GM19463 (cell line): ENCODE data around the gene TSFM.
"Not testable (repeated sequence)": the region's sequence is repeated elsewhere in the genome, so short reads cannot be mapped to it uniquely, and the experiment has no call there.

Experiments
- ATAC-seq: cut with Tn5 transposase; IDR thresholded peaks from one replicate; pipeline ENCODE4 v1.9.1; 2021; ENCODE audit warnings: mild to moderate bottlenecking, moderate library complexity; ENCODE audit not compliant: unreplicated experiment

Gene TSFM

DNA sequence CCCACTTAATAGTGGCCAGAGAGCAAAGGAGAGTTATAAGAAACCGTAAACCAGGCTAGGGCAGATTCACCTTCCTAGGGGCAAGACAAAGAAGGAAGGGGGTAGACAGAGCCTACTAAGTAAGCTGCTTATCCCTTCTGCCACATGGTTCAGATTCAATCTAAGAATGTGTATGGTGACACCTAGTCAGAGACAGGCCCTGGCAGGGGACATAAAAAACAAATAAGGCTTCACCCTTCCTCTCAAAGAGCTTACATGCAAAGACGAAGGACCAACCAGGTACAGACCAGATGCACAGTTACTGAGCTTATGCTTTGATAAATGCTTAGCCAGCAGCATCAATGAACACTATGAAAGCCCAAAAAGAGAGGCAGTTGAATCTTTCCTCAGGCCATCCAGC, 20.1 kb upstream of the TSFM start:
- no peak for ATAC-seq

DNA sequence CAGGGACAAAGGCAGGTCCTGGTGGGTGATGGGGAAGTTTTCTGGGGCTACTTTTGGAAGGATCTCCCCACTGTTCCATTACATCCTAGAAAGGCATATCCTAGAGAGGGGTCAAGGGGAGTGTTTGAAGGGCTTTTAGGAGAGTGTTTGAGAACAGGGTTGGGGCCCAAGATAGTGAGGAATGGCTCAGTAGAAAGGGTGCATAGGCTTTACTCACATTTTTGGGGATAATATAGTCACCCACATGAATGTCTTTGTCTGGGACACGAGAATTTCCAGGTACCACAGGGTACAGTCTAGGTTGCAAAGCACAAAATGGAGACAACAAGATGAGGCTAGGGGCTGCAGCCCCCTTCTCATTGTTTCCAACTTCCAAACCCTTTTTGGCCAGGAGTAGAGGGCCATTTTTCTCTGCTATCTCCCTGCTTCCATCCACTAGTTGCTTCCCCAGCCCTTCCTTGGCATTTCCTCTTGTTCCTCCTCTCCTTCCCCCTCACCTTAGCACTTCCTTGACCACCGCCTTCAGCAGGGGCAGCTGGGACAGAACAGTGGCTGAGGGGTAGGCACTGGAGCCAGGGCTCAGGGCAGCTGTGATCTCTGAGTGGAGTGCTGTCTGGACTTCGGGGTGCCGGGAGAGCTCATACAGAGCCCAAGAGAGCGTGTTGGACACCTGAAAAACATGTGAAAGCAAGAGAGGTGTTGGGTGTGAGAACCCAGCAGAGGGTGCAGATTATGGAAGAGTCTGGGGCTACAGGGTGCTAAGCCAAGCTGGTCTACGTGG, 18.5 kb upstream of the TSFM start:
- ATAC-seq = no peak

DNA sequence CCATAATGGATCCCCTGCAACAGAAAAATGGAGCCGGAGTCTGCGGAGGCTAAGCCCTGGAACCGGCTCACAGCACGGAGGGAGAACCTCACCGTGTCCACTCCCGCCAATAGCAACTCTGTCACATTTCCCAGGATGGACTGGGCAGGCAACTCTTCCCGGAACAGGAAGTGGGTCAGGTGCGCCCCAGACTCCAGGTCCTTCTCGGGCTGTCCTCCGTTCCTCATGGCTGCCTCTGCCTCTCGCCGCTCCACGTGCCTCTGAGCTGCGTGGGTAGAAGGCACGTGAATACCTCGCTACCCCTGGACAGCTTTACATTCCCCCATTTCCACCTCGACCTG, 18.0 kb upstream of the TSFM start:
- ATAC-seq = peak; percentile 7

DNA sequence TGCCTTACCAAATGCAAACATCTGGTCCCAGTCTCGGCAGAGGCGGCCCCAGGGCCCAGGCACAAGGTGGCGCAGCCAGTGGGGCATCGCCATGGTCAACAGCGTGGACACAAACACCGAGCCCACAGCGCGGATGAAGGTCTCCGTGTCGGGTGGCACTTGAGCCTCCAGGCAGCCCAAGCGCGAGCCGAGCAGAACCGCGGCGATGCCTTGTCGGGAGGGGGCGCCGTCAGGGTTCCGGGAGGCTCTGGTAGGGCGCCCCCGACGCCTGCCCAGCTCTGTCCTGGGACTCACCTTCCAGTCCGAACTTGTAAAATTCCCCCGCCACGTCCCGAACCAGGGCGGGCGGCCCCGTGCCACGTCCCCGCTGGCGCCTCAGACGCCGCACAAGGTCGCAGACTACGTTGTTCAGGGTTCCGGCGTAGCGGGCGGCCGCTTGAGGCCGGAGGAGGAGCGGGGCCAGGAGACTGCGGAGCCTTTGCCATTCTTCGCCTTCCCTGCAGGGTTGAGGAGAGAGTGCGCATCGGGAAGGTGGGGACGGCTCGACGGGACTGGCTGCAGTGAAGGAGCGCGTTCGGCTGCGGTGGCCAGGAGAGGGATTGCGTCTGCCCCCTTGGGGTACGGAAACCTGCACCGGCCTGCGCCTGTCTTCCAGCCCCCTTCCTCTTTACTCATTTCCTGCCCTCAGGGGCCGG, 17.4 kb upstream of the TSFM start:
- ATAC-seq = peak; percentile 60

DNA sequence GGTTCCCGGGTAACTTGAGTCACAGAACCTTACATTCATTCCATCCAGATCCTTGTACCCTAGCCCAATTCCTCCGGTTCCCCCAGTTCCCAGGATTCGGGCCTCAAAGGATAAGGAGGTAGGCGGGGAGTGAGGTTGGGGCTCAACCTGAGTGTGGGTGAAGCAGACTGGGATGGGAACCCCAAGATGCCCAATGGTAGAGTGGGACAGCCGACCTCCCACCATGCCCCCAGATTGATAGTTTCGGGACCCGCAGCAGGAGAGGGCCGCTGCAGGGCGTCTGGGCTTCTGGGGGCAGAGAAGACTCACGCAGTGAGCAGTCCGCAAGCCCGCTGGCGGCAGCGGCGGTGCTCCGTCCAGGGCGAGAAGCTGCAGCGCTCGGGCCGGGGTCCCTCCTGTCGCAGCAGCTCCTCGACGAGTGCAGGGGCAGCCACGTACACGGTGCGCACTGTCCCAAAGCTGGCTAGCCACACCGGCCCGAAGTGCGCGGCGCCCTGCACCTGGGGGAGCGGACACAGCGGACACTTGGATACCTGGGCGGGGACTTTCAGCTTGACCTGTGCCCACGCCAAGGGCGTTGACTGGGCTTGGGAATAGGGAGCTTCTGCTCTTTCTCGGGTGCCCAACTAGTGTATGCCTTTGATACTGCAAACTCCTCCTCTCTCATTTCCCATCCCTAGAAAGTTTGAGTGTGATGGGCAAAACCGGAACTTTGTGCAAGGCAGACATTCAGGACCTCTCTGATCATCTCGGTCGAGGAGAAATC, 16.7 kb upstream of the TSFM start:
- peak; percentile 12 for ATAC-seq

DNA sequence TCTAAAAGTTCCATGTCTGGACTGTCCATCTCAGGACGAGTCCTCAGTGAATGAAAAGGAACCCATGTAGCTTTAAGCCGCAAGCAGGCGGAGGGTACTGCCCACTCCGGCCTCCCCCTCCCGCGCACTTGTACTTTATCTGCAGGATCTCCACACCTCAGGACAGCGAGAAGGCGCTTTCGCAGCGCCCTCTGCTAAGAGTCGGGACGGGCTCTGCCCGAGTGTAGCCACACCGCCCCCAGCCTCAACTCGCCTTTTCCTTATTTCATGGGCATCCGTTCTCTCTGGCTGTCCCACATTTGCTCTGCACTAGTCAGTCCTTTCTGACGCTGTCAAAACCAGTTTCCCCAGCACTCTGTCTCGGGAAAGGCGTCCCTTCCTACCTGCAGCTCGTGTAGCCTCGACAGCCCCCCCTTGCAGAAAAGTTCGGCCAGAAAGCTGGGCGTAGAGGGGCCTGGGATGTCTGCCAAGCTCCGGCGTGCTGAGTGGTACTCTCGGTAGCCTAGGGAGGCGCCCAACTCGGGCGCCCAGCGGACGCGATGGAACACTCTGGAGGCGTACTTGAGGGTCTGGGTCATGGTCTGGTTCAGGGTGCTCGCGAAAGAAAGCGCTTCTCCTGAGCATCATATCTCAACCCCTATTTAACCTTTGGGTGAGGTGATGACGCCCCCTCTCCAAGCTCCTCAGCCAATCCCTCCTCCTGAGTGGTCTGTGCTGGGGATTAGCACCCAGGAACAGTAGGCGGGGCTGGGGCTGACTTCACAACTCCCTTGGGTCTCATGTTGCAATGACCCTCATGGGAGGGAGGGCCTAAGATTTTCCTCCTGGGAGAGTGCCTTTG, 15.9 kb upstream of the TSFM start, which contains the start of gene CYP27B1:
Gene CYP27B1 (minus strand): TSS at position 615 of the 841 bp plus-strand sequence. CDS start 37 bp downstream, at position 578.
- no peak for ATAC-seq

DNA sequence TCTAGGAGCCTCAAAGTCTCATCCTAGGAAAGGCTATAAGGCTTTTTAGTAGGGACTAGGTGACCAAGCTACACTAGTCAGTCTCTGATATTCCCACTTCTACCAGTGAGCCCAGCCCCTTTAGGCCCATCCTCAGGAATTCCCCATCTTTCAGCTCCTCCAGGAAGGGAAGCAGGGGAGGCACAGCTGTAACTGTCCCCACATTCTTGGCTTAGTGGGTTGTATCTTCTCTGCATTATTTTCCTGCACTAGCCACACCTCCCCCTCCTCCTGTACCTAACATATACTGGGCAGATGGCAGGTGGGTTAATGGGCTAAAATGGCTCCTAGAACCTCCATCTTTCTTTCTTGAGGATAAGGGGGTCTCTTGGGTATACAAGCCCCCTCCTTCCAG, 15.3 kb upstream of the TSFM start:
- no peak for ATAC-seq

DNA sequence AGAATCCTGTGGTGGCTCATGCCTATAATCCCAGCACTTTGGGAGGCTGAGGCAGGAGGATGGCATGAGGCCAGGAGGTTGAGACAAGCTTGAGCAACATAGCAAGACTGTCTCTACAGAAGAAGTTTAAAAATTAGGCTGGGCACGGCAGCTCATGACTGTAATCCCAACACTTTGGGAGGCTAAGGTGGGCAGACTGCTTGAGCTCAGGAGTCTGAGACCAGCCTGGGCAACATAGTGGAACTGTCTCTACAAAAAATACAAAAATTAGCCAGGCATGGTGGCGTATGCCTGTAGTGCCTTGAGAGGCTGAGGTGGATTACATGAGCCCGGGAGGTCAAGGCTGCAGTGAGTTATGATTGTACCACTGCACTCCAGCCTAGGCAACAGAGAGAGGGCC, 14.7 kb upstream of the TSFM start:
- ATAC-seq = no peak

DNA sequence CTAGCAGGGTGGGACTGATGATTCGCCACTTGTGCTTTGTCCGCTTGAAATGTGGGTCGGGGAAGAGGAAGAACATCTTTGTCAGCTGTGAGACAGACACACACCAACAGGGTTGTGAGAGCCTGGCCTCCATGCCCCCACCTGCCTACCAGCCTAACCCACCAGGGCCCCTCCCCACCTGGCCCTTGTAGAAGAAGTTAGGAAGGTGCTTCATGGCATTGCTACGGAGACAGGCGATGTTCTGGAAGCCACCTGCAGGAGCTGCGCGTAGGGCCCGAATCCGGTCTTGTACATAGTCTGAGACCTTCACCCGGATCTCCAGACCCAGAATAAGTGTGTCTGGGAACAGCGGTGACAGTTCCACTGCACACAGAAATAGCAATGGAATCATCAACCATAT, 13.0 kb upstream of the TSFM start:
- no peak for ATAC-seq

DNA sequence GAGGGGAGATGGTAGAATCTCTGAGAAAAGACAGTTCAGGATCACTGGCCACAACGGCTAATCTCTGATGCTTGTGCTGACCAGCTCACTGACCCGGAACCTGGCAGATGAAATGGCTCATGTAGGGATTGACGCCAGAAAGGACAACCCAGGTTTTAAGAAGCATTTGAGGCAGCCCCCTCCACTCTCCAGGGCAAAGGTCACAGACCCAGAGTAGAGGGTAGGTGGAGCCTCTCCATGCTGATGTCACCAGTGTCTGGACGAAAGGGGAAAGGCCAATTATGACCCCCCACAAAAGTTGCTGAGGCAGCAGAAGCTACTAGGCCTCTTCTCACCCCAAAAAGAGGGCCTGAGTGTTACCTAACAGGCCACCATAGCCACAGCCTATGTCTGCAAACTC, 11.9 kb upstream of the TSFM start:
- ATAC-seq = no peak

DNA sequence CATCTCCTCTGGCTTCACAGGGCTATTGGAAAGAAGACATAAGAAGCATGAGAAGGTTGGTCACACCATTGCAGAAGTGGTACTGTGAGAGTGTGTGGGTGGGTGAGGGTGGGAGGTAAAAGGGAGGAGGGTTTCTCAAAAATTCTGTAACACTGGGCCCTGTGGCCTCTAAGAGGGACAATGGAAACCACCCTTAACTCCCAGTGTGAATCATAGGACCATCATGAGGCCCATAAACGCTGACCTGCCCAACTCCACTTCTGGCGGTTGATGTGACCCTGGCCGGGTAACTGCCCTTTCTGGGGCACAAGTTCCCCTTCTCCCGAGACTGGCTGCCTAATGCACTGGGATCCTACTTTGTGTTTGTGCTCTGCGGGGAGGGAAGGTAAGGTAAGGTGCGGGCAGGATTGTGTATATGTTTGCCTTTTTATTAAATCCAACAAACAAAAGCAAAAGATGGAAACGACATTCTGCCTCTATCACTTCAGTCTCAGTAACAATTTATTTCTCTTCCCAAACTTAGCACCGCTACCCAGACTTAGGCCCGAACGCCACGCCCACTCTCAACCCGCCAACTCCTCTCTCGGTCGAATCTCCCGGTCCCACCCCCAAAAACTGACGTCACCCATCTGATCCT, 11.2 kb upstream of the TSFM start:
- peak; percentile 69 for ATAC-seq

DNA sequence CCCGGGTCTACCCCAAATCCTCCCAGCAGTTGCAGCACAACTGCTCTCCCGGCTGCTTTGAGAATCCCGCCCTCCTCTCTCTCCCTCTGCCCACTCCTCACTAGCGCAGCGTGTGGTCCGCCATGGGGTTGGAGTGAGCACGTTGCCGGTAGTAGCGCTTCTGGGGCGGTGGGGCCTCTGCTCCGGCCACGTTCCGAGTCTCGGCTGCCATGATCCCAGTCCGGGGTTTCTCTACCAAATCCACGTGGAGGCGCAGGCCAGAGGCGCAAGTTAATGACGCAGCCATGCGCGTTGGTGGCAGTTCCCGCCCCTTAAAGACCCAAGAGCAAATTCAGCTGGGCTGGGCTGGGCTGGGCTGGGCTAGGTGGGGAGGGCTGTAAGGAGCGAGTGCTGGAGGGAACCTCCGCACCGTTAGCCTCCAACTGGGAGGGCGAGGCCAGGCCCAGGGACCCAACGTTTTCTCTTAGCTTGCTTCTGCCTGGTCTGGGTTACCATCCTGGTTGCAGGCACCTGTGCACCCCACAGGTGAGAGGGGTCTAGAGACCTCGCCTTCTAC, 10.6 kb upstream of the TSFM start, which contains the start of gene METTL1:
Gene METTL1 (minus strand): TSS at position 233 of the 556 bp plus-strand sequence. CDS start 22 bp downstream, at position 211.
- ATAC-seq = peak; percentile 82

DNA sequence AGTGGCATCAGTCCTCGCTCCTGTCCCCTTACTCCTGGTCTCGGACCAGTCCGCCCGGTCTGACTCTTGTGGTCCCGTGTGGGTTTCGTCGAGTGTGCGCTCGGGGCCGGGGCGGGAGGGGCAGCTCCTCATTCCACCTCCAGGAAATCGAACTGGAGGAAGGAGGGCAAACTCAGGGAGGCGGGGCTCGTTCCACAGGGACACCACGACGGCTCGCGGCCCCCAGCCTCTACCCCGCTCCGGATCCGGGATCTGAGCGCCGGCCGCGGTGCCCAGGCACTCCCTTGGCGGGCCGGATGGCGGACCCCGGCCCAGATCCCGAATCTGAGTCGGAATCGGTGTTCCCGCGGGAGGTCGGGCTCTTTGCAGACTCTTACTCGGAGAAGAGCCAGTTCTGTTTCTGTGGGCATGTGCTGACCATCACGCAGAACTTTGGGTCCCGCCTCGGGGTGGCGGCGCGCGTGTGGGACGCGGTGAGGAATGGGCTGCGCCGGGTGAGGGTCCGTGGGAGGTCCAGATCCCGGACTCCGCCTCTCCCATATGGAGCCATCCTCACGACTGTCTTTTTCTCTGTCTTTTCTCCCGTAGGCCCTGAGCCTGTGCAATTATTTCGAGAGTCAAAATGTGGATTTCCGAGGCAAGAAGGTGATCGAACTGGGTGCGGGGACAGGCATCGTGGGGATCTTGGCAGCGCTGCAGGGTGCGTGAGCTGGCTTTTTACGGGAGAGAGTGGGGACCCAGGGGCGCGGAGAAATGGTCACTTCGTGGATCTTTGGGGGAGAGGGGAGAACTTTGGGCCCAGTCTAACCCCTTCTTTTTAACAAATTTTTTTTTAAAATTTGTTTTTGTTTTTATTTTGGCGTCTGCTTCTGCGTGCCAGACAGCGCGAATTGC, 9.9 kb upstream of the TSFM start, which contains the start of gene EEF1AKMT3:
Gene EEF1AKMT3 (plus strand): TSS at position 186 of the 894 bp plus-strand sequence. CDS start 111 bp downstream, at position 297.
- peak; percentile 25 for ATAC-seq

DNA sequence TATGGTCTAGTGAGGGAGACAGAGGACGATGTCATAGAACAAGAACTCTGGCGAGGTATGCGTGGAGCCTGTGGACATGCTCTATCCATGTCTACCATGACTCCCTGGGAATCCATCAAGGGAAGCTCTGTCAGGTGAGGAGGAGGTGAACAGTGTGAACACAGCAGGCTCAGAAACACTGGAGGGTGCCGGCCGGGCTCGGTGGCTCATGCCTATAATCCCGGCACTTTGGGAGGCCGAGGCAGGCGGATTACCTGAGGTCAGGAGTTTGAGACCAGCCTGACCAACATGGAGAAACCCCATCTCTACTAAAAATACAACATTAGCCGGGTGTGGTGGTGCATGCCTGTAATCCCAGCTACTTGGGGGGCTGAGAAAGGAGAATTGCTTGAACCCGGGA, 8.0 kb upstream of the TSFM start:
- not testable (repeated sequence) for ATAC-seq

DNA sequence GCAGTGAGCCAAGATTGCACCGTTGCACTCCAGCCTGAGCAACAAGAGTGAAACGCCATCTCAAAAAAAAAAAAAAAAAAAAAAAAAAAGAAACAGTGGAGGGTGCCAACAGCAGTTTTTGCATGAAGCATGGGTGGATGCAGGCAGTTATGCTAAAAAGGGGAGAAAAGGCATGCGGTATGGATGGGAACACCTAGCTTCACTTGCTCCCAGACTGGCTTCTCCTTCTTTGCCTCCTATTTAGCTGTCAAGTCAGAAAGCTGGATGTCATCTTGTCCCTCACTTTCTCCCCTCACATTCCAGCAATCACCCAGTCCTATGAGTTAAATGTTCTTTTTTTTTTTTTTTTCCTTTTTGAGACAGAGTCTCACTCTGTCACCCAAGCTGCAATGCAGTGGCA, 7.5 kb upstream of the TSFM start:
- ATAC-seq = no peak

DNA sequence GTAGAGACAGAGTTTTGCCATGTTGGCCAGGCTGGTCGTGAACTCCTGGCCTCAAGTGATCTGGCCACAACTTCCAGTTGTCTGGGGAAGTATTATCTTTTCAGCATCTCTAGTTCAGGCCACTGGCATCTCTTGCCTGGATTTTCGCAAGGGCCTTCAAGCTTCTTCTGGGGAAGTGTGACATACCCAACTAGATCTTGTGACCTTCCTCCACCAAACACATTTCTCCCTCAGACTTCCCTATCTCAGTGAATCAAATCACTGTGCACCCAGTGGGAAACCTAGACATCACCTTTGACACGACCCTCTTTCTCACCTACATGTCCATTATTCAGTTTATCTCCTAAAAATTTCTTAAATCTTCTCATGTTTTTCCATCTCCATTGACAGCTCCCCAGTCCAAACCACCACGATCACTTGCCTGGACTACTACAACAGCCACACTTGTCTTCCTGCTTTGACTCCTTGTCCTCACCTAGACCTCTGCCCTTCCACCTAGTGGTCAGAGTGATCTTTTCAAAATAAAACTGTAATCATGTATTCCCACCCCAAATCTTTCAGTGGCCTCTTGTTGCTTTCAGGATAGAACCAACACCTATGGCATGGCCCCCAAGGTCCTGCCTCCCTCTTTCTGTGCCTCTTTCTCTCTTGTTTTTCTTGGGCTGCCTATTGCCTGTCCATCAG, 6.9 kb upstream of the TSFM start:
- no peak for ATAC-seq

DNA sequence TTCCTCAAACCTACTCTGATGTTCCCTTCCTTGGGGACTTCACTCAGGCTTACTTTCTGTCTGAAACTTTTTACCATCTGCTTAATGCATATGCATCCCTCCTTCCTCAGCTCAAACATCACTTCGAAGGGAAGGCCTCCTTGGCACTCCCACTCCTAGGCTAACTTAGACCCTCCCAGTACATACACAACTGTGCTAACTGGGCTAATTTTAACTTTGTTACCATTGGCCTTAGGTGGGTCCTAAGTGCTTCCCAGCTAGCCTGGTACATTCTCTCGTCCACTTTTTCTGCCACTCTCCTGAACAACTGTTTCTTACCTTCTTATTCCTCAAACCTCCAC, 6.4 kb upstream of the TSFM start:
- no peak for ATAC-seq

DNA sequence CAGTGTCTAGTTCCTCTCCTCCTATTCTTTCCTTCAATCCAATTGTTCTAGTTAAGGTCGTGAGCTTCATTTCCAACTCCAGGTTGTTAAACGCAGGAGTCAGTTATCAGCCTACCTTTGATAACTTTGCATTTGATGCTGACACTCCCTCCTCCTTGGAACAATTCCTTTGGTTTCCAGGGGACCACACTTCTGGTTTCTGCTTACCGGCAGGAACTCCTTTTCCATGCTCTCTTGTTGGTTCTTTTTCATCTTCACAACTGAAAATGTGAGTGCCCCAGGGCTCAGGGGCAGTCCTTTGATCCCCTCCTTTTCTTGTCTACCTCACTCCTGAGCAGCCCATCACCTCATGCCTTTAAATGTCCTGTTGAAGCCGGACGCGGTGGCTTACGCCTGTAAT, 5.2 kb upstream of the TSFM start:
- no peak for ATAC-seq
